ENCODE data around the gene PHLDB1.
"Not testable (repeated sequence)": the region's sequence is repeated elsewhere in the genome, so short reads cannot be mapped to it uniquely, and the experiment has no call there.

The PHLDB1 gene

GRCh38 chr11:118607401-118608359 lies at the start of gene PHLDB1:
TSS of gene PHLDB1 (plus strand) at chr11:118607615. CDS start at chr11:118613837, 6,222 bp downstream.
- H3K27ac ChIP-seq: peak within 1 kb of the TSS; percentile 94
- ChIA-PET POLR2A (ENCODE audit: low non-redundant PET) (interaction anchor here (0.6 kb wide), 1 partner anchor 15 kb away, joined by 3 read pairs; no protein-coding TSS in a partner anchor), CTCF (interaction anchor here (0.6 to 4.6 kb wide), 9 partner anchors 8 to 405 kb away, joined by 3 to 25 read pairs (median 3); no protein-coding TSS in a partner anchor)
- peak; percentile 60 for TF ChIP-seq CTCF (conservative IDR thresholded peaks at IDR 0.05; ENCODE audit: low read depth)
- DNase-seq (ENCODE audit: low spot score): peak; percentile 71

DNA sequence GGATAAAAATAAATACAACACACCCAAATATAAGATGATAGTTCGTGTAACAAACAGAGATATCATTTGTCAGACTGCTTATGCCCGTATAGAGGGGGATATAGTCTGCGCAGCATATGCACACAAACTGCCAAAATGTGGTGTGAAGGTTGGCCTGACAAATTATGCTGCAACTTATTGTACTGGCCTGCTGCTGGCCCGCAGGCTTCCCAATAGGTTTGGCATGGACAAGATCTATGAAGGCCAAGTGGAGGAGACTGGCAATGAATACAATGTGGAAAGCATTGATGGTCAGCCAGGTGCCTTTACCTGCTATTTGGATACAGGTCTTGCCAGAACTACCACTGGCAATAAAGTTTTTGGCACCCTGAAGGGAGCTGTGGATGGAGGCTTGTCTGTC lies 46.6 kb upstream of the PHLDB1 start:
- ChIA-PET POLR2A (ENCODE audit: low non-redundant PET) (no interaction called here), CTCF (no interaction called here)
- no peak for TF ChIP-seq CTCF (conservative IDR thresholded peaks at IDR 0.05; ENCODE audit: low read depth)
- no peak for DNase-seq (ENCODE audit: low spot score)
- H3K27ac ChIP-seq: no peak overlapping the region

- ChIA-PET POLR2A (ENCODE audit: low non-redundant PET) (no interaction called here), CTCF (no interaction called here)
- TF ChIP-seq CTCF (conservative IDR thresholded peaks at IDR 0.05; ENCODE audit: low read depth): no peak
- H3K27ac ChIP-seq: peak overlapping the region; percentile 61
- peak; percentile 7 for DNase-seq (ENCODE audit: low spot score)
Measured at GRCh38 chr11:118565051-118565450, 42.4 kb upstream of the PHLDB1 start.

DNA sequence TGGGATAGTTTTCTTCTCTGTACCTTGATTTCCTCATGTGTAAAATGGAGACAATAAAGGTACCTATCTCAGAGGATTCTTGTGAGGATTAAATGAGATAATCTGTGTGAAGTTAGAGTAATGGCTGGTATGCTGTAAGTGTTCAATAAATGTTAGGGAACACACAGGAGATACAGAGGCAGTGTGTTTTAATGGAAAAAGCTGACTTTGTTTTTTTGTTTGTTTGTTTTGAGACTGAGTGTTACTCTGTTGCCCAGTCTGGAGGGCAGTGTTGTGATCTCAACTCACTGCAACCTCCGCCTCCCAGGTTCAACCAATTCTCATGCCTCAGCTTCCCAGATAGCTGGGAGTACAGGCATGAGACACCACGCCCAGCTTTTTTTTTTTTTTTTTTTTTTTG lies 37.7 kb upstream of the PHLDB1 start:
- H3K27ac ChIP-seq: no peak overlapping the region
- ChIA-PET POLR2A (ENCODE audit: low non-redundant PET) (no interaction called here), CTCF (no interaction called here)
- DNase-seq (ENCODE audit: low spot score): no peak
- TF ChIP-seq CTCF (conservative IDR thresholded peaks at IDR 0.05; ENCODE audit: low read depth): no peak

DNA sequence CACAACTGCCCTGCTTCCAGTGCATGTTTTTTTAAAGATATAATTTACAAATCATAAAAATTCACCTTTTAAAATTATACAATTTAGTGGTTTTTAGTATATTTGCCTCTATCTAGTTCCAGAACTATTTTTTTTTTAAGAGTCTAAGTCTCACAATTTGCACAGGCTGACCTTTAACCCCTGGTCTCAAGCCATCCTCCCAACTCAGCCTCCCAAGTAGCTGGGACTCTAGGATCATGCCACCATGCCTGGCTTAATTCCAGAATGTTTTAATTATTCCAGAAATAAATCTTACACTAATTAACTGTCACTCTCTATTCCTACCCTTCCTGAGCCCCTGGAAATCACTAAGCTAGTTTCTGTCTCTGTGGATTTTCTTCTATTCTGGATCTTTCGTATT lies 36.6 kb upstream of the PHLDB1 start:
- ChIA-PET CTCF (no interaction called here), POLR2A (ENCODE audit: low non-redundant PET) (no interaction called here)
- DNase-seq (ENCODE audit: low spot score): no peak
- no peak for TF ChIP-seq CTCF (conservative IDR thresholded peaks at IDR 0.05; ENCODE audit: low read depth)
- H3K27ac ChIP-seq: no peak overlapping the region

DNA sequence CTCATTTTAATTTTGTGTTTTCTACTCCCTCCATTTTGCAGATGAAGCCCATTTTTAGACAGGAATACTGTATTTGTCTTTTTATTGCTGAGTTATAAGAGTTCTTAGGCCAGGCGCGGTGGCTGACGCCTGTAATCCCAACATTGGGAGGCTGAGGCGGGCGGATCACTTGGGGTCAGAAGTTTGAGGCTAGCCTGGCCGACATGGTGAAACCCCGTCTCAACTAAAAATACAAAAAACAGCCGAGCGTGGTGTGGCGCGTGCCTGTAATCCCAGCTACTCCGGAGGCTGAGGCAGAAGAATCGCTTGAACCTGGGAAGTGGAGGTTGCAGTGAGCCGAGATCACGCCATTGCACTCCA lies 35.7 kb upstream of the PHLDB1 start:
- not testable (repeated sequence) for DNase-seq (ENCODE audit: low spot score)
- ChIA-PET CTCF (interaction anchor here (0.7 kb wide), 2 partner anchors 60 to 136 kb away, joined by 3 to 4 read pairs; no protein-coding TSS in a partner anchor), POLR2A (ENCODE audit: low non-redundant PET) (interaction anchor here (0.6 to 0.7 kb wide), 3 partner anchors 294 to 1191 kb away, joined by 5 to 6 read pairs (median 5); no protein-coding TSS in a partner anchor)
- H3K27ac ChIP-seq: peak overlapping the region; percentile 91

Data from RWPE1 (cell line).